HepG2 (cell line): ENCODE measurements around the gene TBX19. TPM values are rescaled to one million over a fixed set of nuclear protein-coding genes. Genes with fewer than 3 reads are reported as not detected.

Experiments used
- polyA plus RNA-seq, 8 experiments: library from polyadenylated mRNA; depleted of rRNA in 3 of 8; stranded (reverse) in 7 of 8; unstranded in 1 of 8; fragments of >200 nt; fragmentation: Illumina TruSeq in 4 of 8; extraction: Trizol in 4 of 8; gene quantifications; 2 replicates each; pipeline versions ENCODE4 v1.2.1 to v1.2.3, GENCODE V29; 2011 to 2016; ENCODE audit warnings: low read depth in 4 of 8, missing spikeins in 1 of 8, mixed read lengths in 1 of 8; ENCODE audit not compliant: insufficient read depth in 1 of 8
- small RNA-seq, 3 experiments: library from RNA; depleted of rRNA; stranded (forward); fragments of <200 nt; gene quantifications; one replicate each; pipeline ENCODE3, GENCODE V24; 2012; ENCODE audit warnings: low read depth in 2 of 3, low replicate concordance in 1 of 3; ENCODE audit not compliant: insufficient read length in 3 of 3, insufficient read depth in 2 of 3
- total RNA-seq, 5 experiments: library from RNA; depleted of rRNA; stranded (reverse); fragments of >200 nt; fragmentation: Illumina TruSeq; extraction: Trizol; gene quantifications; 2 replicates each; pipeline ENCODE4 v1.2.3, GENCODE V29; 2016; ENCODE audit warnings: low read depth in 1 of 5

The TBX19 gene
- total and polyA plus RNA-seq, 2 of the 13 experiments (the other 11 are each of a cell fraction or from before 2014, with no cell fraction given) = 0.31 to 1.4 TPM

Small RNAs within 50 kb of the gene (small RNA-seq; reads per million reads assigned to genes)
- gene RNU6-1310P = 0 to 0.97 (median 0) reads per million in 3 experiments

Other genes with a start within 250 kb of the TBX19 start
- gene GPR161, start 143.9 kb upstream of the TBX19 start, total RNA-seq (2016; rRNA removed; fragmentation: Illumina TruSeq; extraction: Trizol) = 0.08 and 0.35 TPM in 2 replicates
- 0.13 TPM in 2 replicates for gene GPR161, start 143.9 kb upstream of the TBX19 start, polyA plus RNA-seq (2011; rRNA removed)
- 22.8 and 33.5 TPM in 2 replicates for gene TIPRL, start 101.9 kb upstream of the TBX19 start, total RNA-seq (2016; rRNA removed; fragmentation: Illumina TruSeq; extraction: Trizol)
- 7.6 and 10.1 TPM in 2 replicates for gene TIPRL, start 101.9 kb upstream of the TBX19 start, polyA plus RNA-seq (2011; rRNA removed)
- 28.8 and 31.4 TPM in 2 replicates for gene SFT2D2, start 54.9 kb upstream of the TBX19 start, total RNA-seq (2016; rRNA removed; fragmentation: Illumina TruSeq; extraction: Trizol)
- 8.5 and 10.0 TPM in 2 replicates for gene SFT2D2, start 54.9 kb upstream of the TBX19 start, polyA plus RNA-seq (2011; rRNA removed)